CD14-positive monocyte (primary cell): ENCODE results near the gene PSORS1C2. TPM values are rescaled to one million over a fixed set of nuclear protein-coding genes. Genes with fewer than 3 reads are reported as not detected.
A peak's percentile ranks its signal among the peaks of the same experiment; 100 is the strongest.

Source experiments
- DNase-seq, 3 donors: peaks; one replicate each; pipeline ENCODE4 v3.0.0-alpha.2; 2011 to 2022
- H2AFZ ChIP-seq: 2 replicates; pipeline ENCODE4 v1.6.0; 2012; ENCODE audit warnings: mild to moderate bottlenecking, low read depth, low read length, inconsistent platforms; ENCODE audit not compliant: insufficient read depth, poor library complexity, severe bottlenecking
- H3K27ac ChIP-seq, 2 donors: 1 replicate in 1 of 2; 2 replicates in 1 of 2; pipeline ENCODE4 v1.5.1; 2012 to 2013; ENCODE audit warnings: low read length in 2 of 2, control low read depth in 1 of 2, inconsistent platforms in 1 of 2, low read depth in 1 of 2, mild to moderate bottlenecking in 1 of 2
- H3K27me3 ChIP-seq, 2 donors: one replicate each; pipeline versions ENCODE4 v1.6.0 to v1.6.1; 2011 to 2013; ENCODE audit warnings: low read length in 2 of 2; ENCODE audit not compliant: control insufficient read depth in 2 of 2, insufficient read depth in 2 of 2
- H3K36me3 ChIP-seq, 2 donors: replicated peaks in 1 of 2; 1 replicate in 1 of 2; 2 replicates in 1 of 2; pipeline versions ENCODE4 v1.5.1 to v1.6.1; 2012 to 2013; ENCODE audit warnings: low read length in 2 of 2, control low read depth in 1 of 2, inconsistent platforms in 1 of 2, mild to moderate bottlenecking in 1 of 2; ENCODE audit not compliant: insufficient read depth in 2 of 2, control insufficient read depth in 1 of 2
- H3K4me1 ChIP-seq, 2 donors: 1 replicate in 1 of 2; 2 replicates in 1 of 2; pipeline versions ENCODE4 v1.5.1 to v1.6.1; 2012 to 2013; ENCODE audit warnings: low read length in 2 of 2, control low read depth in 1 of 2, inconsistent platforms in 1 of 2, mild to moderate bottlenecking in 1 of 2, moderate library complexity in 1 of 2; ENCODE audit not compliant: insufficient read depth in 2 of 2, control insufficient read depth in 1 of 2
- H3K4me2 ChIP-seq: replicated peaks from 2 replicates; pipeline ENCODE3; 2012; ENCODE audit warnings: low read length, moderate library complexity, mild to moderate bottlenecking; ENCODE audit not compliant: poor library complexity, severe bottlenecking; ENCODE audit errors: extremely low read depth
- H3K4me3 ChIP-seq, 3 experiments: fragments of 200-600 bp in 1 of 3; sonication (generic) in 1 of 3; replicated peaks in 1 of 3; 1 replicate in 2 of 3; 2 replicates in 1 of 3; pipeline ENCODE4 v1.5.1; 2011 to 2013; ENCODE audit warnings: low read length in 3 of 3, mild to moderate bottlenecking in 3 of 3, control low read depth in 2 of 3, low read depth in 2 of 3, inconsistent platforms in 1 of 3, moderate library complexity in 1 of 3
- H3K79me2 ChIP-seq: 2 replicates; pipeline ENCODE4 v1.6.0; 2012; ENCODE audit warnings: mild to moderate bottlenecking, control low read depth, inconsistent platforms, low read length, moderate library complexity; ENCODE audit not compliant: insufficient read depth
- H3K9ac ChIP-seq: 2 replicates; pipeline ENCODE4 v1.6.0; 2017; ENCODE audit warnings: low read length, mild to moderate bottlenecking; ENCODE audit not compliant: insufficient read depth, poor library complexity, severe bottlenecking
- H3K9me3 ChIP-seq, 2 donors: replicated peaks in 1 of 2; 1 replicate in 1 of 2; 2 replicates in 1 of 2; pipeline versions ENCODE4 v1.5.1 to v1.6.1; 2012 to 2013; ENCODE audit warnings: low read length in 2 of 2, control low read depth in 1 of 2; ENCODE audit not compliant: control insufficient read depth in 1 of 2, insufficient read depth in 1 of 2
- H4K20me1 ChIP-seq: 2 replicates; pipeline ENCODE4 v1.6.0; 2012; ENCODE audit warnings: mild to moderate bottlenecking, low read length, control low read depth, moderate library complexity; ENCODE audit not compliant: insufficient read depth
- H3K27ac Mint-ChIP-seq, 7 donors: one replicate each; pipeline ENCODE4 v1.8.0; 2020; ENCODE audit warnings: mild to moderate bottlenecking in 7 of 7, mixed read lengths in 7 of 7, moderate library complexity in 6 of 7, inconsistent platforms in 2 of 7
- H3K27me3 Mint-ChIP-seq, 3 donors: one replicate each; pipeline ENCODE4 v1.8.0; 2021 to 2022; ENCODE audit warnings: low read depth in 3 of 3, mild to moderate bottlenecking in 3 of 3, mixed read lengths in 3 of 3, moderate library complexity in 3 of 3, inconsistent platforms in 1 of 3
- H3K36me3 Mint-ChIP-seq, 2 donors: one replicate each; pipeline ENCODE4 v1.8.0; 2020; ENCODE audit warnings: mixed read lengths in 2 of 2, inconsistent platforms in 1 of 2, mild to moderate bottlenecking in 1 of 2
- H3K4me1 Mint-ChIP-seq: one replicate; pipeline ENCODE4 v1.8.0; 2020; ENCODE audit warnings: mild to moderate bottlenecking, mixed read lengths
- H3K4me3 Mint-ChIP-seq, 2 donors: one replicate each; pipeline ENCODE4 v1.8.0; 2020; ENCODE audit warnings: mild to moderate bottlenecking in 2 of 2, mixed read lengths in 2 of 2, moderate library complexity in 1 of 2
- H3K9me3 Mint-ChIP-seq, 7 donors: one replicate each; pipeline ENCODE4 v1.8.0; 2020 to 2022; ENCODE audit warnings: mixed read lengths in 7 of 7, mild to moderate bottlenecking in 6 of 7, moderate library complexity in 6 of 7, inconsistent platforms in 2 of 7
- WGBS: methylation state at CpG from one replicate; pipeline ENCODE4 v1.1.5; 2013; ENCODE audit warnings: missing lambda C conversion rate; ENCODE audit not compliant: insufficient coverage; 5-methylcytosine and 5-hydroxymethylcytosine counted together
- intact Hi-C, 2 donors: fragments of 100-400 bp; cut with micrococcal nuclease; formaldehyde crosslinking; loops; one replicate each; pipeline versions ENCODE4 v1.15.0 to v1.15.1; 2023
- polyA plus RNA-seq, 3 donors: library from polyadenylated mRNA; depleted of rRNA in 1 of 3; unstranded in 2 of 3; stranded (reverse) in 1 of 3; fragments of 300-500 nt in 2 of 3; fragments of >200 nt in 1 of 3; fragmentation: Illumina TruSeq in 2 of 3; gene quantifications; 1 replicate in 2 of 3; 2 replicates in 1 of 3; pipeline ENCODE4 v1.2.3, GENCODE V29; 2012 to 2021
- TF ChIP-seq, protein P1 (sequence below): fragments of 200-600 bp; IDR thresholded peaks from one replicate; pipeline ENCODE4 v1.8.0; 2022; ENCODE audit warnings: antibody characterized with exemption, mild to moderate bottlenecking

The PSORS1C2 gene
- polyA plus RNA-seq, 3 donors: not detected

DNA sequence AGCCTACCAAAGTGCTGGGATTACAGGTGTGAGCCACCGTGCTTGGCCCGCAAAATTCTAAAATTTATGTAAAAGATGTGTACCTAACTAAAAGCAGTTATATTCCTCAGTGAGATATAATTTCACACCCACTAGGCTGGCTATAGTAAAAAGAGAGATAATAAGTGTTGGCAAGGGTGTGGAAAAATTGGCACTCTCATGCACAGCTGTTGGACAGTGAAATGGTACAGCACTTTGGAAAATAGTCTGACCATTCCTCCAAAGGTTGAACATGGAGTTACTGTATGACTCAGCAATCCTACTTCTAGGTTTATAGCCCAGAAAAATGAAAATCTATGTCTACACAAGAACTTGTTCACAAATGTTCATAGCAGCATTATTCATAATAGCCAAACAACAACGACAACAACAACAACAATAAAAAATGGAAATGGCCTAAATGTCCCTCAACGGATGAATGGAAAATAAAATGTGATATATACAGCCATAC, 40.4 kb downstream of the PSORS1C2 start:
- Histone ChIP-seq H3K4me2 (no peak overlapping the region), H3K27ac (no peak overlapping the region), H3K36me3 (no peaks in the 10 kb centered on the region), H3K27me3 (no peaks in the 10 kb centered on the region), H4K20me1 (no peaks in the 10 kb centered on the region), H3K4me1 (peaks cover 20 to 28% of the 10 kb centered on the region in 2 donors), H3K4me3 (no peak overlapping the region), H3K9ac (no peak overlapping the region), H3K79me2 (no peaks in the 10 kb centered on the region), H3K9me3 (no peaks in the 10 kb centered on the region), H2AFZ (no peak overlapping the region)
- peaks cover 0 to 3% (median 1%) of the 10 kb centered on the region in 3 donors for H3K27me3 Mint-ChIP-seq
- DNase-seq: no peak
- no CpG with 5 or more reads among the region's 4 CpGs for WGBS
- intact Hi-C loops: no loop called here
- no peaks in the 10 kb centered on the region for H3K9me3 Mint-ChIP-seq
- H3K4me3 Mint-ChIP-seq: no peak overlapping the region
- H3K27ac Mint-ChIP-seq: no peak overlapping the region
- TF ChIP-seq, protein P1, sequence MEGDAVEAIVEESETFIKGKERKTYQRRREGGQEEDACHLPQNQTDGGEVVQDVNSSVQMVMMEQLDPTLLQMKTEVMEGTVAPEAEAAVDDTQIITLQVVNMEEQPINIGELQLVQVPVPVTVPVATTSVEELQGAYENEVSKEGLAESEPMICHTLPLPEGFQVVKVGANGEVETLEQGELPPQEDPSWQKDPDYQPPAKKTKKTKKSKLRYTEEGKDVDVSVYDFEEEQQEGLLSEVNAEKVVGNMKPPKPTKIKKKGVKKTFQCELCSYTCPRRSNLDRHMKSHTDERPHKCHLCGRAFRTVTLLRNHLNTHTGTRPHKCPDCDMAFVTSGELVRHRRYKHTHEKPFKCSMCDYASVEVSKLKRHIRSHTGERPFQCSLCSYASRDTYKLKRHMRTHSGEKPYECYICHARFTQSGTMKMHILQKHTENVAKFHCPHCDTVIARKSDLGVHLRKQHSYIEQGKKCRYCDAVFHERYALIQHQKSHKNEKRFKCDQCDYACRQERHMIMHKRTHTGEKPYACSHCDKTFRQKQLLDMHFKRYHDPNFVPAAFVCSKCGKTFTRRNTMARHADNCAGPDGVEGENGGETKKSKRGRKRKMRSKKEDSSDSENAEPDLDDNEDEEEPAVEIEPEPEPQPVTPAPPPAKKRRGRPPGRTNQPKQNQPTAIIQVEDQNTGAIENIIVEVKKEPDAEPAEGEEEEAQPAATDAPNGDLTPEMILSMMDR: no peak
- H3K4me1 Mint-ChIP-seq: peaks cover 39% of the 10 kb centered on the region
- H3K36me3 Mint-ChIP-seq: peaks cover 0 to 2% of the 10 kb centered on the region in 2 donors

DNA sequence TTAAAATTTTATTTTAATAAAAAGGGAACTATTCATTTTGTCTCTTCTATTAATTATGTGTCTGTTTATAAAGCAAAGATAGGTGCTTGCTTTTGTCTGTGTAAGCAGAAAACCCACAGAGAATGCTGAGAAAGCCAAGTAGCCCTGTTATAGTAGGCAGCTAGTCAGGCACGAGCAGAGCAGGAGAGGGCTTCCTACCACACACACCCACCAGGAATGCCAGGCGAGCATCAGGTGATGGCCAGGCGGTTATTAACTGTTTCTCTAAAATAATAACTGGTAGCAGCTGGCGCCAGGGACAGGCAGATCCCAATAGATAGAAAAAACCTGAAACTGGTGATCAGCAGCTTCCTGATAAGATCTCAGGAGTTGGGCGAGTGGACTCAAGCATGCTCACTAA, 42.2 kb downstream of the PSORS1C2 start:
- no peak for DNase-seq
- TF ChIP-seq, protein P1: no peak
- Mint-ChIP-seq H3K4me1 (peaks cover 41% of the 10 kb centered on the region), H3K4me3 (no peak overlapping the region), H3K27ac (peak overlapping the region in 1 of 7 donors; percentile 3), H3K27me3 (peaks cover 0 to 3% (median 1%) of the 10 kb centered on the region in 3 donors), H3K9me3 (no peaks in the 10 kb centered on the region), H3K36me3 (peaks cover 0 to 2% of the 10 kb centered on the region in 2 donors)
- H3K27me3 ChIP-seq: no peaks in the 10 kb centered on the region
- no peaks in the 10 kb centered on the region for H3K79me2 ChIP-seq
- no peaks in the 10 kb centered on the region for H3K9me3 ChIP-seq
- no peak overlapping the region for H3K4me2 ChIP-seq
- WGBS: 63% methylated on average over 2 of the region's 5 CpGs
- H3K4me1 ChIP-seq: peaks cover 25 to 35% of the 10 kb centered on the region in 2 donors
- intact Hi-C loops: no loop called here
- no peak overlapping the region for H3K4me3 ChIP-seq
- H3K27ac ChIP-seq: no peak overlapping the region
- no peak overlapping the region for H2AFZ ChIP-seq
- H4K20me1 ChIP-seq: no peaks in the 10 kb centered on the region
- H3K9ac ChIP-seq: no peak overlapping the region
- no peaks in the 10 kb centered on the region for H3K36me3 ChIP-seq
